ENCODE measurements around the gene SELENOK. TPM values are rescaled to one million over a fixed set of nuclear protein-coding genes. Genes with fewer than 3 reads are reported as not detected.

SELENOK gene
- total and polyA plus RNA-seq, 2 of the 13 experiments (the other 11 are each of a cell fraction or from before 2014, with no cell fraction given), result 67.0 to 81.0 TPM

- Histone ChIP-seq H3K4me1 (ENCODE audit: insufficient read depth, low read length) (peaks cover 17% of the 10 kb centered on the region), H3K4me3 (replicated peaks in 1 of 3; ENCODE audit: insufficient read depth in 1 of 3, low read depth in 2 of 3, low read length in 3 of 3) (peak overlapping the region; percentile 91 to 98 (median 97)), H3K27me3 (ENCODE audit: control insufficient read depth in 1 of 2, insufficient read depth in 2 of 2, low read length in 2 of 2) (no peaks in the 10 kb centered on the region; a peak in 1 of 5 replicates), H4K20me1 (ENCODE audit: insufficient read depth, low read length) (no peaks in the 10 kb centered on the region; the same call in 1 of the 2 replicates), H2AFZ (ENCODE audit: low read length) (no peak overlapping the region), H3K4me2 (ENCODE audit: low read depth, low read length) (peak overlapping the region; percentile 89), H3K27ac (ENCODE audit: extremely low read length, insufficient read depth, low read length) (peak overlapping the region; percentile 93), H3K9me3 (ENCODE audit: low read length) (no peaks in the 10 kb centered on the region), H3K36me3 (replicated peaks in 1 of 2; ENCODE audit: control insufficient read depth in 1 of 2, insufficient read depth in 2 of 2, low read length in 2 of 2) (peaks cover 10 to 48% of the 10 kb centered on the region in 2 experiments), H3K9ac (ENCODE audit: insufficient read depth, low read depth, low read length) (peak overlapping the region; percentile 92), H3K79me2 (ENCODE audit: insufficient read depth, low read length) (peaks cover 15% of the 10 kb centered on the region)
- no TSS peak for BruUV-seq (replicated peaks)
- intact Hi-C loops (cut with micrococcal nuclease; ENCODE audit: unreplicated experiment), result loop anchor here (2.0 kb wide), 1 partner anchor 38 kb away; no protein-coding TSS in a partner anchor
- in situ Hi-C loops (cut with HindIII; ENCODE audit: extremely low pct_ligation_motif_present, low pct_unique_long_range_greater_than_20kb), result loop anchor here (5.0 kb wide), 1 partner anchor 33 kb away; the partner anchor contains the start of genes CHDH and IL17RB
- 45% methylated on average over 10 of the region's 10 CpGs for WGBS (ENCODE audit: low lambda C conversion rate)
- DNase-seq (ENCODE audit: low spot score) (peak; percentile 25), ATAC-seq (peak; percentile 25), FAIRE-seq (peak; percentile 15)
- ChIA-PET CTCF (ENCODE audit: low intra/inter-chr PET ratio, low total read pairs) (no interaction called here), POLR2A (interaction anchor here (1.2 to 3.0 kb wide), 4 partner anchors 11 to 38 kb away, joined by 5 to 37 read pairs (median 9); partner anchors contain the start of genes CHDH, IL17RB and SELENOK)
- TF ChIP-seq ZNF891 (CRISPR knock-in tag; IDR thresholded peaks at IDR 0.05), result no peak
- TF ChIP-seq KDM5A (IDR thresholded peaks at IDR 0.05; ENCODE audit: borderline replicate concordance, low read length), result 0 out of 2 replicates have a peak, but pooled peaks have one; percentile 5
- 0 out of 2 replicates have a peak, but pooled peaks have one; percentile 20 for TF ChIP-seq KDM2A (CRISPR knock-in tag; IDR thresholded peaks at IDR 0.05; ENCODE audit: borderline replicate concordance, low read depth)
- no peak for TF ChIP-seq NFE2 (CRISPR knock-in tag; IDR thresholded peaks at IDR 0.05)
- peak in 1 of 2 experiments; percentile 42; a peak in 1 of 4 replicates for TF ChIP-seq POLR2A (IDR thresholded peaks at IDR 0.05; ENCODE audit: insufficient read depth in 1 of 2, low read depth in 2 of 2, low read length in 2 of 2)
- TF ChIP-seq ZNF558 (CRISPR knock-in tag; IDR thresholded peaks at IDR 0.05; ENCODE audit: borderline replicate concordance), result 0 out of 2 replicates have a peak, but pooled peaks have one; percentile 7
Observed at GRCh38 chr3:53880396-53881345, 11.0 kb downstream of the SELENOK start.
